ENCODE measurements around the gene CDKN2B. TPM values are rescaled to one million over a fixed set of nuclear protein-coding genes. Genes with fewer than 3 reads are reported as not detected.
A peak's percentile ranks its signal among the peaks of the same experiment; 100 is the strongest.

The CDKN2B gene
- total RNA-seq, 4 donors from 2014 or later, result 4.5 to 25.1 (median 15.6) TPM

GRCh38 chr9:22054076-22054475 is 45.0 kb upstream of the CDKN2B start:
- ATAC-seq (no peak), DNase-seq (no peak)
- Histone ChIP-seq H3K4me1 (peaks cover 5 to 13% of the 10 kb centered on the region in 2 donors), H3K4me3 (no peak overlapping the region), H3K9me3 (no peaks in the 10 kb centered on the region), H3K36me3 (no peaks in the 10 kb centered on the region), H3K27me3 (no peaks in the 10 kb centered on the region), H3K27ac (no peak overlapping the region)
- intact Hi-C loops (cut with DNase I; ENCODE audit: low total_unique reads), result no loop called here
- in situ Hi-C loops (cut with MboI; ENCODE audit: low sequenced_read_pairs in 4 of 4), result no loop called here
- TF ChIP-seq CTCF (IDR thresholded peaks at IDR 0.05 in 4 of 5, conservative IDR thresholded peaks at IDR 0.05 in 1 of 5), result no peak
- no peak for TF ChIP-seq POLR2A (IDR thresholded peaks at IDR 0.05)

GRCh38 chr9:22053178-22053577 is 44.1 kb upstream of the CDKN2B start:
- H3K27ac ChIP-seq, result no peak overlapping the region
- in situ Hi-C loops (cut with MboI; ENCODE audit: low sequenced_read_pairs in 4 of 4), result no loop called here
- no peaks in the 10 kb centered on the region for H3K36me3 ChIP-seq
- DNase-seq (no peak), ATAC-seq (no peak)
- no peak overlapping the region for H3K4me3 ChIP-seq
- no peaks in the 10 kb centered on the region for H3K27me3 ChIP-seq
- TF ChIP-seq POLR2A (IDR thresholded peaks at IDR 0.05) (no peak), CTCF (IDR thresholded peaks at IDR 0.05 in 4 of 5, conservative IDR thresholded peaks at IDR 0.05 in 1 of 5) (no peak)
- H3K4me1 ChIP-seq, result peaks cover 5 to 13% of the 10 kb centered on the region in 2 donors
- H3K9me3 ChIP-seq, result no peaks in the 10 kb centered on the region
- intact Hi-C loops (cut with DNase I; ENCODE audit: low total_unique reads), result no loop called here

- in situ Hi-C loops (cut with MboI; ENCODE audit: low sequenced_read_pairs in 4 of 4), result no loop called here
- DNase-seq (no peak), ATAC-seq (no peak)
- Histone ChIP-seq H3K36me3 (no peaks in the 10 kb centered on the region), H3K4me3 (no peak overlapping the region), H3K27ac (no peak overlapping the region), H3K27me3 (no peaks in the 10 kb centered on the region), H3K9me3 (no peaks in the 10 kb centered on the region), H3K4me1 (peaks cover 5 to 13% of the 10 kb centered on the region in 2 donors)
- no peak for TF ChIP-seq CTCF (IDR thresholded peaks at IDR 0.05 in 4 of 5, conservative IDR thresholded peaks at IDR 0.05 in 1 of 5)
- no peak for TF ChIP-seq POLR2A (IDR thresholded peaks at IDR 0.05)
- intact Hi-C loops (cut with DNase I; ENCODE audit: low total_unique reads), result no loop called here
Observed at GRCh38 chr9:22052376-22052945, 43.4 kb upstream of the CDKN2B start.

- H3K4me1 ChIP-seq, result peaks cover 5 to 13% of the 10 kb centered on the region in 2 donors
- intact Hi-C loops (cut with DNase I; ENCODE audit: low total_unique reads) (no loop called here), in situ Hi-C loops (cut with MboI; ENCODE audit: low sequenced_read_pairs in 4 of 4) (no loop called here)
- no peaks in the 10 kb centered on the region for H3K27me3 ChIP-seq
- H3K9me3 ChIP-seq, result no peaks in the 10 kb centered on the region
- ATAC-seq, result no peak
- no peak overlapping the region for H3K27ac ChIP-seq
- no peak for TF ChIP-seq CTCF (IDR thresholded peaks at IDR 0.05 in 4 of 5, conservative IDR thresholded peaks at IDR 0.05 in 1 of 5)
- no peak for DNase-seq
- no peaks in the 10 kb centered on the region for H3K36me3 ChIP-seq
- H3K4me3 ChIP-seq, result no peak overlapping the region
Observed at GRCh38 chr9:22050924-22051323, 41.8 kb upstream of the CDKN2B start.

GRCh38 chr9:22049411-22049810 is 40.3 kb upstream of the CDKN2B start:
- peaks cover 5 to 13% of the 10 kb centered on the region in 2 donors for H3K4me1 ChIP-seq
- no peaks in the 10 kb centered on the region for H3K27me3 ChIP-seq
- intact Hi-C loops (cut with DNase I; ENCODE audit: low total_unique reads), result no loop called here
- DNase-seq, result peak in 1 of 2 donors; percentile 56
- TF ChIP-seq CTCF (IDR thresholded peaks at IDR 0.05 in 4 of 5, conservative IDR thresholded peaks at IDR 0.05 in 1 of 5), result no peak
- TF ChIP-seq POLR2A (IDR thresholded peaks at IDR 0.05), result no peak
- no peaks in the 10 kb centered on the region for H3K36me3 ChIP-seq
- H3K4me3 ChIP-seq, result no peak overlapping the region
- no peak for ATAC-seq
- in situ Hi-C loops (cut with MboI; ENCODE audit: low sequenced_read_pairs in 4 of 4), result no loop called here
- H3K27ac ChIP-seq, result no peak overlapping the region
- no peaks in the 10 kb centered on the region for H3K9me3 ChIP-seq
